Measurements from ENCODE around the gene RAPGEF4. TPM values are rescaled to one million over a fixed set of nuclear protein-coding genes. Genes with fewer than 3 reads are reported as not detected.

The RAPGEF4 gene
- total RNA-seq, 1 experiment from 2014 or later: 0.62 TPM

DNA sequence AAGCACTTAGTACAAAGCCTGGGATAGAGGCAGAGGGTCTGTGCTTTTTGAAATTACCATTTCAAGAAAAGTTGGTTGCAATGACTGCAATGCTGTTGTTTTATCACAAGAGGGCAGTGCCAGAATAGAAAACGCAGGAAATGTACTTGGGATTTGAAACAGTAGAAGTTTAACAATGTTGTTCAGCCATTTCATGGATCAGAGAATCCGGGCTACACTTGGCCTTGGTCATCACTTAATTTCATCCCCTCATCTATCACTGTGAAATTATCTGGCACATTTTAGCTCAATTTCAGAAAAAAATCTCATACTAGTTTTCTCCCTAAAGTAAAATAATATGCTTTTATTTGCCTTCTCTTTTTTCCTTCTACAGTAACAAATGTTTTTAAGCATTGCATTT lies 70.8 kb downstream of the RAPGEF4 start:
- Histone ChIP-seq H3K27ac (ENCODE audit: low read length) (no peak overlapping the region), H3K4me3 (ENCODE audit: low read depth in 2 of 2, low read length in 2 of 2) (no peak overlapping the region), H3K27me3 (ENCODE audit: control insufficient read depth, insufficient read depth, low read length) (no peaks in the 10 kb centered on the region), H3K36me3 (ENCODE audit: control insufficient read depth, insufficient read depth, low read length) (no peaks in the 10 kb centered on the region), H3K9me3 (ENCODE audit: control insufficient read depth, insufficient read depth, low read depth, low read length) (no peaks in the 10 kb centered on the region), H3K4me1 (ENCODE audit: control insufficient read depth, insufficient read depth, low read length) (peaks cover 6% of the 10 kb centered on the region; the same call in 1 of the 2 replicates)
- TF ChIP-seq, protein P1, sequence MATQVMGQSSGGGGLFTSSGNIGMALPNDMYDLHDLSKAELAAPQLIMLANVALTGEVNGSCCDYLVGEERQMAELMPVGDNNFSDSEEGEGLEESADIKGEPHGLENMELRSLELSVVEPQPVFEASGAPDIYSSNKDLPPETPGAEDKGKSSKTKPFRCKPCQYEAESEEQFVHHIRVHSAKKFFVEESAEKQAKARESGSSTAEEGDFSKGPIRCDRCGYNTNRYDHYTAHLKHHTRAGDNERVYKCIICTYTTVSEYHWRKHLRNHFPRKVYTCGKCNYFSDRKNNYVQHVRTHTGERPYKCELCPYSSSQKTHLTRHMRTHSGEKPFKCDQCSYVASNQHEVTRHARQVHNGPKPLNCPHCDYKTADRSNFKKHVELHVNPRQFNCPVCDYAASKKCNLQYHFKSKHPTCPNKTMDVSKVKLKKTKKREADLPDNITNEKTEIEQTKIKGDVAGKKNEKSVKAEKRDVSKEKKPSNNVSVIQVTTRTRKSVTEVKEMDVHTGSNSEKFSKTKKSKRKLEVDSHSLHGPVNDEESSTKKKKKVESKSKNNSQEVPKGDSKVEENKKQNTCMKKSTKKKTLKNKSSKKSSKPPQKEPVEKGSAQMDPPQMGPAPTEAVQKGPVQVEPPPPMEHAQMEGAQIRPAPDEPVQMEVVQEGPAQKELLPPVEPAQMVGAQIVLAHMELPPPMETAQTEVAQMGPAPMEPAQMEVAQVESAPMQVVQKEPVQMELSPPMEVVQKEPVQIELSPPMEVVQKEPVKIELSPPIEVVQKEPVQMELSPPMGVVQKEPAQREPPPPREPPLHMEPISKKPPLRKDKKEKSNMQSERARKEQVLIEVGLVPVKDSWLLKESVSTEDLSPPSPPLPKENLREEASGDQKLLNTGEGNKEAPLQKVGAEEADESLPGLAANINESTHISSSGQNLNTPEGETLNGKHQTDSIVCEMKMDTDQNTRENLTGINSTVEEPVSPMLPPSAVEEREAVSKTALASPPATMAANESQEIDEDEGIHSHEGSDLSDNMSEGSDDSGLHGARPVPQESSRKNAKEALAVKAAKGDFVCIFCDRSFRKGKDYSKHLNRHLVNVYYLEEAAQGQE (IDR thresholded peaks at IDR 0.05; ENCODE audit: insufficient read depth in 1 of 2, low read depth in 2 of 2, low read length in 1 of 2): no peak
- TF ChIP-seq TCF7L2 (IDR thresholded peaks at IDR 0.05; ENCODE audit: low read depth, low read length): no peak
- TF ChIP-seq, protein P2, sequence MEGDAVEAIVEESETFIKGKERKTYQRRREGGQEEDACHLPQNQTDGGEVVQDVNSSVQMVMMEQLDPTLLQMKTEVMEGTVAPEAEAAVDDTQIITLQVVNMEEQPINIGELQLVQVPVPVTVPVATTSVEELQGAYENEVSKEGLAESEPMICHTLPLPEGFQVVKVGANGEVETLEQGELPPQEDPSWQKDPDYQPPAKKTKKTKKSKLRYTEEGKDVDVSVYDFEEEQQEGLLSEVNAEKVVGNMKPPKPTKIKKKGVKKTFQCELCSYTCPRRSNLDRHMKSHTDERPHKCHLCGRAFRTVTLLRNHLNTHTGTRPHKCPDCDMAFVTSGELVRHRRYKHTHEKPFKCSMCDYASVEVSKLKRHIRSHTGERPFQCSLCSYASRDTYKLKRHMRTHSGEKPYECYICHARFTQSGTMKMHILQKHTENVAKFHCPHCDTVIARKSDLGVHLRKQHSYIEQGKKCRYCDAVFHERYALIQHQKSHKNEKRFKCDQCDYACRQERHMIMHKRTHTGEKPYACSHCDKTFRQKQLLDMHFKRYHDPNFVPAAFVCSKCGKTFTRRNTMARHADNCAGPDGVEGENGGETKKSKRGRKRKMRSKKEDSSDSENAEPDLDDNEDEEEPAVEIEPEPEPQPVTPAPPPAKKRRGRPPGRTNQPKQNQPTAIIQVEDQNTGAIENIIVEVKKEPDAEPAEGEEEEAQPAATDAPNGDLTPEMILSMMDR (IDR thresholded peaks at IDR 0.05): peak; percentile 83
- no TSS peak for BruUV-seq (replicated peaks)
- in situ Hi-C loops (cut with HindIII; ENCODE audit: low pct_unique_long_range_greater_than_20kb, low sequenced_read_pairs): loop anchor here (25.0 kb wide), 1 partner anchor 106 kb away; no protein-coding TSS in a partner anchor
- CTCF ChIA-PET: no interaction called here
- POLR2A ChIA-PET: no interaction called here
- ATAC-seq (peak; percentile 73), DNase-seq (ENCODE audit: low read depth, low spot score) (peak; percentile 28)
- intact Hi-C loops (cut with micrococcal nuclease; ENCODE audit: unreplicated experiment): loop anchor here (1.0 to 5.0 kb wide), 2 partner anchors 126 to 216 kb away; no protein-coding TSS in a partner anchor

DNA sequence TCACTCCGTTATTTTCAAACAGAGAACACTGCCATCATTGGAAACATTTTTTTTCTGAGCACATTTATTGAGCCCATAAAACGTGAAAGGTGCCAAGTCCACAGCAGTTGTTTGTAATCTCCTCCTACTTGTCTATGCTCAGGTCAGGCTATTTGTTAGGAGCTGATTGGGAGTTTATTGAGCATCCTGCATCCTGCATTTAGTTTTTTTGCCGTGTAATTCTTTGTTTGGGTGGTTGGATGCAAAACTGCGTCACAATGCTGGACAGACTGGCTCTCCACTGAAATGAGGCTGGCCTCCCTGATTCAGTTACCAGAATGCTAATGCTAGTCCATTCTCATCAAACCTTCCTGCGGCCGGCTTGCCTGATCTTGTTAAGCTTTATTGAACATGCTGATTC lies 71.4 kb downstream of the RAPGEF4 start:
- ATAC-seq (no peak), DNase-seq (ENCODE audit: low read depth, low spot score) (no peak)
- intact Hi-C loops (cut with micrococcal nuclease; ENCODE audit: unreplicated experiment) (loop anchor here (1.0 to 5.0 kb wide), 2 partner anchors 125 to 215 kb away; no protein-coding TSS in a partner anchor), in situ Hi-C loops (cut with HindIII; ENCODE audit: low pct_unique_long_range_greater_than_20kb, low sequenced_read_pairs) (loop anchor here (25.0 kb wide), 1 partner anchor 105 kb away; no protein-coding TSS in a partner anchor)
- Histone ChIP-seq H3K27me3 (ENCODE audit: control insufficient read depth, insufficient read depth, low read length) (no peaks in the 10 kb centered on the region), H3K36me3 (ENCODE audit: control insufficient read depth, insufficient read depth, low read length) (no peaks in the 10 kb centered on the region), H3K27ac (ENCODE audit: low read length) (0 out of 2 replicates have a peak overlapping the region, but pooled peaks have one; percentile 5), H3K4me1 (ENCODE audit: control insufficient read depth, insufficient read depth, low read length) (peaks cover 6% of the 10 kb centered on the region; the same call in 1 of the 2 replicates), H3K9me3 (ENCODE audit: control insufficient read depth, insufficient read depth, low read depth, low read length) (no peaks in the 10 kb centered on the region), H3K4me3 (ENCODE audit: low read depth in 2 of 2, low read length in 2 of 2) (no peak overlapping the region)
- TF ChIP-seq, protein P1 (IDR thresholded peaks at IDR 0.05; ENCODE audit: insufficient read depth in 1 of 2, low read depth in 2 of 2, low read length in 1 of 2): no peak
- TF ChIP-seq TCF7L2 (IDR thresholded peaks at IDR 0.05; ENCODE audit: low read depth, low read length) (no peak), POLR2AphosphoS5 (IDR thresholded peaks at IDR 0.05; ENCODE audit: low read depth, low read length) (no peak)
- CTCF ChIA-PET: interaction anchor here (1.8 kb wide), 1 partner anchor 125 kb away, joined by 6 read pairs; no protein-coding TSS in a partner anchor
- POLR2A ChIA-PET: no interaction called here
- no TSS peak for BruUV-seq (replicated peaks)

All from Panc1 (cell line).